Fibroblast of peridontal ligament (primary cell): ENCODE measurements around the gene MYO1F.
"Not testable (repeated sequence)": the region's sequence is repeated elsewhere in the genome, so short reads cannot be mapped to it uniquely, and the experiment has no call there.

Source experiments
- DNase-seq: peaks from one replicate; pipeline ENCODE4 v3.0.0-alpha.2; 2010; ENCODE audit errors: extremely low read depth

Gene MYO1F

GRCh38 chr19:8517551-8518442 lies 59.4 kb downstream of the MYO1F start:
- DNase-seq: peak; percentile 84

GRCh38 chr19:8515317-8515716 lies 61.9 kb downstream of the MYO1F start:
- DNase-seq: no peak

GRCh38 chr19:8514505-8515009 lies 62.7 kb downstream of the MYO1F start:
- not testable (repeated sequence) for DNase-seq

GRCh38 chr19:8513687-8514504 lies 63.3 kb downstream of the MYO1F start, which contains the start of gene ZNF414:
Gene ZNF414 (minus strand): TSS chr19:8514167. CDS start chr19:8514046, 121 bp downstream.
- peak; percentile 91 for DNase-seq

GRCh38 chr19:8513036-8513686 lies 64.1 kb downstream of the MYO1F start:
- no peak for DNase-seq

GRCh38 chr19:8512115-8512967 lies 64.9 kb downstream of the MYO1F start:
- no peak for DNase-seq

- no peak for DNase-seq
Observed at GRCh38 chr19:8511573-8512101, 65.6 kb downstream of the MYO1F start.

- DNase-seq: no peak
Observed at GRCh38 chr19:8510589-8511115, 66.6 kb downstream of the MYO1F start.

GRCh38 chr19:8506402-8506957 lies 70.8 kb downstream of the MYO1F start:
- no peak for DNase-seq

- peak; percentile 55 for DNase-seq
Observed at GRCh38 chr19:8505680-8506401, 71.4 kb downstream of the MYO1F start.

GRCh38 chr19:8504919-8505318 lies 72.3 kb downstream of the MYO1F start:
- no peak for DNase-seq

GRCh38 chr19:8504171-8504570 lies 73.1 kb downstream of the MYO1F start:
- DNase-seq: no peak

GRCh38 chr19:8503510-8503909 lies 73.7 kb downstream of the MYO1F start:
- no peak for DNase-seq

- DNase-seq: no peak
Observed at GRCh38 chr19:8501981-8502380, 75.3 kb downstream of the MYO1F start.

- no peak for DNase-seq
Observed at GRCh38 chr19:8501516-8501915, 75.7 kb downstream of the MYO1F start.

- DNase-seq: no peak
Observed at GRCh38 chr19:8500158-8500557, 77.1 kb downstream of the MYO1F start.

GRCh38 chr19:8499048-8499833 lies 78.0 kb downstream of the MYO1F start:
- no peak for DNase-seq

GRCh38 chr19:8498295-8498694 lies 78.9 kb downstream of the MYO1F start:
- DNase-seq: no peak

GRCh38 chr19:8494158-8494557 lies 83.1 kb downstream of the MYO1F start:
- DNase-seq: no peak
